ENCODE data around the gene MIER3.

DNA sequence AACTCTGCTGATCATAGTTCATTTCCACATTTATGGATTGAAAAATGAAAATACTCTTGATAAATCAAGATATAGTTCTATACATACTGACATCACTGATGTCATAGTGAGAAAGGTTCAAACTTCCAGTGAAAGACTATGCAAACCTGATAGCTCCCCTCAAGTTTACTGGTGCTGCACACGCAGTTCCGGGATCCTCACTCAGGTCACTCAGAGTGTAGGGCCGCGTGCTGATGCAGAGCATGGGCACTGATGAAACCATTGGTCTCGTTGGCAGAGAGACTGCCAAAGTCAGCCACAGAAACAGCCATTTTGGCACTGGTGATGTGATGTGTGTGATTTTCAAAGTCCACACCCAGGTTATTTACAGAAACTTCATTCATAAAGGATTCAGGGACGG is 29.0 kb downstream of the MIER3 start:
- no peak for TF ChIP-seq EZH2 (IDR thresholded peaks at IDR 0.05; ENCODE audit: borderline replicate concordance)
- TF ChIP-seq EZH2phosphoT487 (IDR thresholded peaks at IDR 0.05; ENCODE audit: low read depth, severe bottlenecking, unreplicated experiment), result no peak
- TF ChIP-seq, protein P1, sequence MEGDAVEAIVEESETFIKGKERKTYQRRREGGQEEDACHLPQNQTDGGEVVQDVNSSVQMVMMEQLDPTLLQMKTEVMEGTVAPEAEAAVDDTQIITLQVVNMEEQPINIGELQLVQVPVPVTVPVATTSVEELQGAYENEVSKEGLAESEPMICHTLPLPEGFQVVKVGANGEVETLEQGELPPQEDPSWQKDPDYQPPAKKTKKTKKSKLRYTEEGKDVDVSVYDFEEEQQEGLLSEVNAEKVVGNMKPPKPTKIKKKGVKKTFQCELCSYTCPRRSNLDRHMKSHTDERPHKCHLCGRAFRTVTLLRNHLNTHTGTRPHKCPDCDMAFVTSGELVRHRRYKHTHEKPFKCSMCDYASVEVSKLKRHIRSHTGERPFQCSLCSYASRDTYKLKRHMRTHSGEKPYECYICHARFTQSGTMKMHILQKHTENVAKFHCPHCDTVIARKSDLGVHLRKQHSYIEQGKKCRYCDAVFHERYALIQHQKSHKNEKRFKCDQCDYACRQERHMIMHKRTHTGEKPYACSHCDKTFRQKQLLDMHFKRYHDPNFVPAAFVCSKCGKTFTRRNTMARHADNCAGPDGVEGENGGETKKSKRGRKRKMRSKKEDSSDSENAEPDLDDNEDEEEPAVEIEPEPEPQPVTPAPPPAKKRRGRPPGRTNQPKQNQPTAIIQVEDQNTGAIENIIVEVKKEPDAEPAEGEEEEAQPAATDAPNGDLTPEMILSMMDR (IDR thresholded peaks at IDR 0.05; ENCODE audit: poor library complexity), result no peak
